Measurements from ENCODE around the gene R3HDM4. TPM values are rescaled to one million over a fixed set of nuclear protein-coding genes. Genes with fewer than 3 reads are reported as not detected.
A peak's percentile ranks its signal among the peaks of the same experiment; 100 is the strongest.

The R3HDM4 gene
- total RNA-seq, 1 experiment from 2014 or later, result 55.8 TPM

- H3K36me3 ChIP-seq (ENCODE audit: low read depth), result no peaks in the 10 kb centered on the region
- BruUV-seq (replicated peaks), result no TSS peak
- TF ChIP-seq EZH2 (IDR thresholded peaks at IDR 0.05; ENCODE audit: low read depth) (no peak), CTCF (conservative IDR thresholded peaks at IDR 0.05) (peak; percentile 22; the same call in 1 of the 2 replicates)
Measured at GRCh38 chr19:897442-898039, 15.5 kb downstream of the R3HDM4 start.

GRCh38 chr19:896999-897398, 16.0 kb downstream of the R3HDM4 start:
- ChIA-PET POLR2A (ENCODE audit: unreplicated experiment) (no interaction called here), CTCF (no interaction called here)
- BruUV-seq (replicated peaks), result no TSS peak
- no peaks in the 10 kb centered on the region for H3K9me2 ChIP-seq (ENCODE audit: insufficient read depth)
- H3K27me3 ChIP-seq (ENCODE audit: insufficient read depth, low read depth), result no peaks in the 10 kb centered on the region
- peaks cover 4% of the 10 kb centered on the region; the same call in 1 of the 2 replicates for H3K79me2 ChIP-seq (ENCODE audit: low read depth)
- H3K36me3 ChIP-seq (ENCODE audit: low read depth), result no peaks in the 10 kb centered on the region
- H2AFZ ChIP-seq, result no peak overlapping the region
- peaks cover 14% of the 10 kb centered on the region; the same call in 1 of the 2 replicates for H4K20me1 ChIP-seq (ENCODE audit: insufficient read depth)
- intact Hi-C loops (cut with micrococcal nuclease; ENCODE audit: unreplicated experiment), result no loop called here
- no peak overlapping the region for H3K4me2 ChIP-seq
- no peak overlapping the region for H3K4me3 ChIP-seq
- DNase-seq, result no peak
- peaks cover 10% of the 10 kb centered on the region; the same call in 1 of the 2 replicates for H3F3A ChIP-seq (ENCODE audit: insufficient read depth, low read depth)
- H3K27ac ChIP-seq, result no peak overlapping the region
- H3K4me1 ChIP-seq (replicated peaks; ENCODE audit: insufficient read depth), result no peaks in the 10 kb centered on the region
- H3K9me3 ChIP-seq (ENCODE audit: insufficient read depth, low read depth), result no peaks in the 10 kb centered on the region
- no peak for TF ChIP-seq EZH2 (IDR thresholded peaks at IDR 0.05; ENCODE audit: low read depth)
- TF ChIP-seq CTCF (conservative IDR thresholded peaks at IDR 0.05), result no peak

More at GRCh38 chr19:897442-898039, 15.5 kb downstream of the R3HDM4 start:
- ChIA-PET CTCF (interaction anchor here (0.5 kb wide), 1 partner anchor 9 kb away, joined by 9 read pairs; no protein-coding TSS in a partner anchor), POLR2A (ENCODE audit: unreplicated experiment) (no interaction called here)
- intact Hi-C loops (cut with micrococcal nuclease; ENCODE audit: unreplicated experiment), result no loop called here
- H2AFZ ChIP-seq, result no peak overlapping the region
- H3K4me1 ChIP-seq (replicated peaks; ENCODE audit: insufficient read depth), result no peaks in the 10 kb centered on the region
- no peak overlapping the region for H3K27ac ChIP-seq
- no peak overlapping the region for H3K4me2 ChIP-seq
- H3K27me3 ChIP-seq (ENCODE audit: insufficient read depth, low read depth), result no peaks in the 10 kb centered on the region
- no peaks in the 10 kb centered on the region for H3K9me2 ChIP-seq (ENCODE audit: insufficient read depth)
- DNase-seq, result no peak
- H3K9me3 ChIP-seq (ENCODE audit: insufficient read depth, low read depth), result no peaks in the 10 kb centered on the region
- no peak overlapping the region for H3K4me3 ChIP-seq
- H3F3A ChIP-seq (ENCODE audit: insufficient read depth, low read depth), result peaks cover 10% of the 10 kb centered on the region; the same call in 1 of the 2 replicates
- no peaks in the 10 kb centered on the region for H3K79me2 ChIP-seq (ENCODE audit: low read depth)
- peaks cover 16% of the 10 kb centered on the region; the same call in 1 of the 2 replicates for H4K20me1 ChIP-seq (ENCODE audit: insufficient read depth)

DNA sequence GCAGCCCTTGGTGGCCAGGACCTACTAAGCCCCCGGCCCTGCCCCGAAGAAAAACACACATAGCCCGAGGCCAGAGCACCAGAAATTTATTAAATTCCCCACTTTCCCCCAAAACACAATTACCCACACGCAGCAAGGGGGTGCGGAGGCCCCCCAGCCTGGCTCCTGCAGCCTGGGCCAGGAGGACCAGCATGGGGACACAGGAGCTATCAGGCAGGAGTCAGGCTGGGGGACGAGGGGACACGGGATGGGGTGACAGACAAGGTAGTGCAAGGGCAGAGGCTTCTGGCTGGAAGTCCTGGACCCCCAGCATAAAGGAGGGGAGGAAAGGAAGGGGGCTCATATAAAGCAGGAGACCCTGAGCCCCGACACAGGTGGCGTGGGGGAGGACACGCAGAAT, 16.6 kb downstream of the R3HDM4 start:
- no peaks in the 10 kb centered on the region for H3K4me1 ChIP-seq (replicated peaks; ENCODE audit: insufficient read depth)
- no peak for DNase-seq
- H3F3A ChIP-seq (ENCODE audit: insufficient read depth, low read depth), result peaks cover 10% of the 10 kb centered on the region; the same call in 1 of the 2 replicates
- intact Hi-C loops (cut with micrococcal nuclease; ENCODE audit: unreplicated experiment), result no loop called here
- no peaks in the 10 kb centered on the region for H3K9me3 ChIP-seq (ENCODE audit: insufficient read depth, low read depth)
- no peaks in the 10 kb centered on the region for H3K9me2 ChIP-seq (ENCODE audit: insufficient read depth)
- H4K20me1 ChIP-seq (ENCODE audit: insufficient read depth), result peaks cover 14% of the 10 kb centered on the region; the same call in 1 of the 2 replicates
- no peak overlapping the region for H3K4me3 ChIP-seq
- BruUV-seq (replicated peaks), result no TSS peak
- no peaks in the 10 kb centered on the region for H3K27me3 ChIP-seq (ENCODE audit: insufficient read depth, low read depth)
- peaks cover 6% of the 10 kb centered on the region; the same call in 1 of the 2 replicates for H3K79me2 ChIP-seq (ENCODE audit: low read depth)
- no peak overlapping the region for H3K27ac ChIP-seq
- TF ChIP-seq EZH2 (IDR thresholded peaks at IDR 0.05; ENCODE audit: low read depth) (no peak), CTCF (conservative IDR thresholded peaks at IDR 0.05) (no peak)
- no peak overlapping the region for H2AFZ ChIP-seq
- H3K36me3 ChIP-seq (ENCODE audit: low read depth), result no peaks in the 10 kb centered on the region
- ChIA-PET CTCF (no interaction called here), POLR2A (ENCODE audit: unreplicated experiment) (no interaction called here)
- H3K4me2 ChIP-seq, result no peak overlapping the region

Measured in PC-9 (cell line).